ENCODE measurements around the gene CAPN13.

Gene CAPN13

GRCh38 chr2:30679426-30680088, 127.7 kb downstream of the CAPN13 start:
- DNase-seq = peak; percentile 18

GRCh38 chr2:30678410-30679137, 128.7 kb downstream of the CAPN13 start:
- no peak for DNase-seq

GRCh38 chr2:30677861-30678385, 129.3 kb downstream of the CAPN13 start:
- DNase-seq = no peak

GRCh38 chr2:30677231-30677630, 130.0 kb downstream of the CAPN13 start:
- no peak for DNase-seq

- DNase-seq = no peak
These were observed 131.5 kb downstream of the CAPN13 start for GRCh38 chr2:30675758-30676157.

- no peak for DNase-seq
These were observed 134.1 kb downstream of the CAPN13 start for GRCh38 chr2:30673127-30673526.
